NCI-H1417 treated with DMSO at 0.1 percent for 48 hours (cell line): ENCODE results near the gene RECQL5.
"Not testable (repeated sequence)": the region's sequence is repeated elsewhere in the genome, so short reads cannot be mapped to it uniquely, and the experiment has no call there.

Experiments used
- DNase-seq: peaks from one replicate; lab custom pipeline; 2025; lab: John Stamatoyannopoulos, UW

The RECQL5 gene

DNA sequence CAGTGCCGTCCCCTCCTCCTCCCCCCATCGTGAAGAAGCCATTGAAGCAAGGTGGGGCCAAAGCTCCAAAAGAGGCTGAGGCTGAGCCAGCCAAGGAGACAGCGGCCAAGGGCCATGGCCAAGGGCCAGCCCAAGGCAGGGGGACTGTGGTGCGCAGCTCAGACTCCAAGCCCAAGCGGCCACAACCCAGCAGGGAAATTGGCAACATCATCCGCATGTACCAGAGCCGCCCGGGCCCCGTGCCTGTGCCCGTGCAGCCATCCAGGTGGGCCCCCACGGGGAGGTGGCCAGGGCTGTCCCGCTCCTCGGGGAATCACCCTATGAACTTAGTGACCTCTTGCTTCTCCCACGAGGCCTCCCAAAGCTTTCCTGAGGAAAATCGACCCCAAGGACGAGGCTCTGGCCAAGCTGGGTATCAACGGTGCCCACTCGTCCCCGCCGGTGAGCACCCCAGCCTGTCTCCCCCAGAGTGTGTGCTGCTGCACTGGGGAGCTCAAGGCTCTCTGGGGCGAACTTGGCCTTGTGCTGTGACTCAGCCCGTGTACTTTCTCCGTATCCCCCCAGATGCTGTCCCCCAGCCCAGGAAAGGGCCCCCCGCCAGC is 50.3 kb downstream of the RECQL5 start:
- no peak for DNase-seq

DNA sequence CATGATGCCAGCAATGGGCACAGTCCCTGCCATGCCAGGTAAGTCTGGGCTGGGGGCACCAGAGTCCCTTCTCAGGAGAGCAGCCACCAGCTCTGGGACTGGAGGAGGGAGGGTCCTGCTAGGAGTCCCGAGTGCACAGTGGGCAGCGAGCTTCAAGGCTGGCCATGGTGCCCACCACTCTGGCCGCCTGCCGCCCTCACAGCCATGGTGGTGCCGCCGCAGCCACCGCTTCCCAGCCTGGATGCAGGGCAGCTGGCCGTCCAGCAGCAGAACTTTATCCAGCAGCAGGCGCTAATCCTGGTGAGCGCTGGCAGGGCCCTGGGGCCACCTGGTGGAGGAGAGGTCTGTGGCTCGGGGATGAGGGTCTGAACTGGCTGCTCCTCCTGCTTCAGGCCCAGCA is 51.7 kb downstream of the RECQL5 start:
- no peak for DNase-seq

DNA sequence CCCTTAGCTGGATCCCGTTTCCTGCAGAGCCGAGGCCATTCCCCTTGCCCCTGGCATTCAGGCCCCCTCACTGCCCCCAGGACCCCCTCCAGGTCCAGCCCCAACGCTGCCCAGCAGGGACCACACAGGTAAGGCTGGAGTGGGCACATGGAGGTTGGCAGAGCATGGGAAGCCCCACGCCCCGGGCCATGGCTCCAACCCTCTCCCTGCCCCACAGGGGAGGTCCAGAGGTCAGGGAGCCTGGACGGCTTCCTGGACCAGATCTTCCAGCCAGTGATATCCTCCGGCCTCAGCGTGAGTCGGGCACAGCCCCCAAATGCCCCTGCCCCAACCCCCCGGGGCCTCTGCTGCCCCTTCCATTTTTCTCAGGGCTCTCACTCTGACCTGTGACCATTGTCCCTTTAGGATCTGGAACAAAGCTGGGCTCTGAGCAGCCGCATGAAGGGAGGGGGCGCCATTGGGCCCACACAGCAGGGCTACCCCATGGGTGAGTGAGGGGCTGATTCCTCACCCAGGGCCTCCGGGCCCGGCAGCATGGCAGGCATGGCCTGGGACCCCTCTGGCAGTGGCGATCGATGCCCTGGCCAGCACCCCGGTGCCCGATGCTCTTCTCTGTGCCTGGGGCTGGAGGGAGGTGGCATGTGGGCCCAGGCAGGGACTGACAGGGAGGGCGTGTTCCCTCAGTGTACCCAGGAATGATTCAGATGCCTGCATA is 52.2 kb downstream of the RECQL5 start:
- no peak for DNase-seq

DNA sequence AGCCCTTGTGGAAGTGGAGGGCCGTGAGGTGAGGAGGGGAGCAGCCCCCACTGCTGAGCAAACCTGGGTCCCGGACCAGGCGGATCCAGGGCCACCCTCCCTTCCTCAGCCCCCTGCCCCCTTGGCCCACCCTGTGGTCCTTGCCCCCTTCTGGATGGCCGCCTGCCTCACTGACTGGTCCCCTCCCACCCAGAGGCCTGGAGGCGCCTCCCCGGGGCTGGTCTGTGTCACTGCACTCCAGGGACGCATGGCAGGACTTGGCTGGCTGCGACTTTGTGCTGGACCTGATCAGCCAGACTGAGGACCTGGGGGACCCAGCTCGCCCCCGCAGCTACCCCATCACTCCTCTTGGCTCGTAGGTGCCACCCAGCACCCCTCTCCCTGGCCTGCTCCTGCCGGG is 52.9 kb downstream of the RECQL5 start:
- DNase-seq: no peak

DNA sequence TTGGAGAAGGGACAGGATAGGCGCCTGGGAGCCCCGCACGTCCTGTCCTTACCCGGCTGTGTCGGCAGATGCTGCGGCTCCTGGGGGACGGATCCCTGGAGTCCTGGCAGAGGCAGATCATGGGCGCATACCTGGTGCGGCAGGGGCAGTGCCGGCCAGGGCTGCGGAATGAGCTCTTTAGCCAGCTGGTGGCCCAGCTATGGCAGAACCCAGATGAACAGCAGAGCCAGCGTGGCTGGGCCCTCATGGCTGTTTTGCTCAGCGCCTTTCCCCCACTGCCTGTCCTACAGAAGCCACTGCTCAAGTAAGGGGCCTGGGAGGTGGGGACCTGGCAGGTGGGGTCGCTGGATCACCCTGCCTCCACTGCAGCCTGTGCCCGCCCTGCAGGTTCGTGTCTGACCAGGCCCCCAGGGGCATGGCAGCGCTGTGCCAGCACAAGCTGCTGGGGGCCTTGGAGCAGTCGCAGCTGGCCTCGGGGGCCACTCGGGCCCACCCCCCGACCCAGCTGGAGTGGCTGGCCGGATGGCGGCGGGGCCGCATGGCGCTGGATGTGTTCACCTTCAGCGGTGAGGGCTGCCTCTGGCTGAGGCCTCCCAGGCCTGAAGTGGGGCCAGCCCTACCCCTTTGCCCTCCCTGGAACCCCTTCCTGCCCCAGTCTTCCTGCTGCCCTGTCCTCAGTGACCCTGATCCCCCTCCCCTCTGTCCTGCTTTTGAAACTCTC is 53.9 kb downstream of the RECQL5 start:
- DNase-seq: no peak

DNA sequence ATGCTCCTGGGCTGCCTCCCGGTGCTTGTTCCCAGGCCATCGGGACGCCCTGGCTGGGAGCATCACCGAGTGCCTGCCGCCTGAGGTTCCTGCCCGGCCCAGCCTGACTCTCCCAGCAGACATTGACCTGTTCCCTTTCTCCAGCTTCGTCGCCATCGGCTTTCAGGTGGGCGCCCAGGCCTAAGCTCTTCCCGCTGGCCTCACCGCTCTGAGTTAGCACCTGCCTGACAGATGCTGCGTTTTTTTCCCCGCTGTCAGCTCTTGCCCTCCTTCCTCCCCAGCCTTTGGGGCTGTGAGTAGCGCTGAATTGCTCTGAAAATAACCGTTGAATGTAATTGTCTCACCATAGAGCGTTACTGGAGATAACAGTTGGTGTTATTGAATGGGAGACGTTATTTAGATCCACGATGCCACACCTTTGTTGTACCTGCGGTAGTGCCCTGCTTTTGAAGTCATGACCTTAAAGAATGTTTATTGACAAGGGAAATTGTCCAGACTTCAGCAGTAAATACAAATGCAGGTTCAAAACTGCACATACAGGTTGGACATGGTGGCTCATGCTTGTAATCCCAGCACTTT is 55.0 kb downstream of the RECQL5 start:
- DNase-seq: no peak

DNA sequence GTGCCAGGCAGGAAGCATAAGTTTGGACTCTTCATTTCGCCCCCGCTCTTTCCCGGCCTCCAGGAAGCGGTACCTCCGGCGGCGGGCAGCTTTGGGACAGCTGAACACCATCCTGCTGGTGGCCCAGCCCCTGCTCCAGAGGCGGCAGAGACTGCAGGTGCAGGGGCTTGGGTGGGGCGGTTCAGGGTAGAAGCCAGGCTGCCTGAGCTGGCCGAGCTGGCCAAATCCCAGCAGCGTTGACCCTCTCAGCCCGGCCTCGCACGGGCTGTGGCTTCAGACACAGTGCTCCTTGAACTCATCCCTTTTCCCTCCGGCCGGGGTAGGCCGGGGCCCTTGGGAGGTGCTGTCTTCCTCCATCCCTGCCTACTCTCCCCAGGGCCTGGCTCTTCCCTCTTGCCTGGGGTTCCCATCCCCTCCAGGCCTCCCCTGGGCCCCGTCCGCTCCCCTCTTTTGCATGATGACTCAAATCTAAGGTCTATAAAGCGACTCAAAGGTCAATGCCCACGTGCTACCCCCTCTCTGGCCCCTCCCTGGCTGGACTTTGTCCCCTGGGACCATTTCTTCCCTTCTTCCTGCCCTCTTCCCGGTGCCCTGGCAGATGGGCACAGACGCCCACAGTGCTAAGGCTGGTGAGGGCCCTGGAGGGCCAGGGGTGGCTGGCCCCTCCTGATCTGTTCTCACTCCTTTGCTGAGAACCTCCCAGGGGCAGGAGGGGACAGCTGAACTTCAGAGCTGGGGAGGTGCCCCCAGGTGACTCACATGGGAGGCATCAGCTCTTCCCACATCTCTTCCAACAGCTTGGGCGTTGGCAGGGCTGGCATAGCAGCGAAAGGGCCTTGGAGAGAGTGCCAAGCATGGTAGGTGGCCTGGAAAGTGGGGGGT is 56.6 kb downstream of the RECQL5 start:
- no peak for DNase-seq

DNA sequence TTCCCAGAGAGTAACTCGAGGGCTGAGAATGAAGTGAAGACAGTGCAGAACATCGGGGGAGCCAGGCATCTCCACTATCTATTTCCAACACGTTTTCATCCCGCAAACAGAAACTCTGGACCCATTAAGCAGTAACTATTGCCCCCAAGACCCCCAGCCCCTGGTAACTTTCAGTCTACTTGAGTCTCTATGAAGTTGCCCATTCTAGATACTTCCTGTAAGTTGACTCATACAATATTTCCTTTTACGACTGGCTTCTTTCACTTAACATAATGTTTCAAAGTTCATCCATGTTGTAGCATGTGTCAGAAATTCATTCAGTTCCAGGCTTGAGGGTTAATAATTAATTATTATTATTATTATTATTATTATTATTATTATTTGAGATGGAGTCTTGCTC is 59.9 kb downstream of the RECQL5 start:
- no peak for DNase-seq

DNA sequence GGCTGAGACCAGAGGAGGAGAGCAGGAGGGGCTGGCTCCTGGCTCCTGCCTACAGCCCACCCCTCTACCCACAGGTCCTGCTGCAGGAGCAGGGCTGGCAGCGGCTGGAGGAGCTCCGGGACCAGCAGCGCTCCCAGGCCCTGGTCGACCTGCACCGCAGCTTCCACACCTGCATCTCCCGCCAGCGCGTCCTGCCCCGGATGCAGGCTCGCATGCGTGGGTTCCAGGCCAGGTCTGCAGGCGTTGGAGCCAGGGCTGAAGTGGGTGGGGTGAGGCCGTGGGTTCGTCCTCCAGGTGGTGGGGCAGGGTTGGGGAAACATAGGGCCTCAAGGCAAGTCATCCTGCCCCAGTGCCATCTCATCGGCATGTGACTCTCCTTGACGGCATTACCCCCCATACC is 61.2 kb downstream of the RECQL5 start:
- no peak for DNase-seq

DNA sequence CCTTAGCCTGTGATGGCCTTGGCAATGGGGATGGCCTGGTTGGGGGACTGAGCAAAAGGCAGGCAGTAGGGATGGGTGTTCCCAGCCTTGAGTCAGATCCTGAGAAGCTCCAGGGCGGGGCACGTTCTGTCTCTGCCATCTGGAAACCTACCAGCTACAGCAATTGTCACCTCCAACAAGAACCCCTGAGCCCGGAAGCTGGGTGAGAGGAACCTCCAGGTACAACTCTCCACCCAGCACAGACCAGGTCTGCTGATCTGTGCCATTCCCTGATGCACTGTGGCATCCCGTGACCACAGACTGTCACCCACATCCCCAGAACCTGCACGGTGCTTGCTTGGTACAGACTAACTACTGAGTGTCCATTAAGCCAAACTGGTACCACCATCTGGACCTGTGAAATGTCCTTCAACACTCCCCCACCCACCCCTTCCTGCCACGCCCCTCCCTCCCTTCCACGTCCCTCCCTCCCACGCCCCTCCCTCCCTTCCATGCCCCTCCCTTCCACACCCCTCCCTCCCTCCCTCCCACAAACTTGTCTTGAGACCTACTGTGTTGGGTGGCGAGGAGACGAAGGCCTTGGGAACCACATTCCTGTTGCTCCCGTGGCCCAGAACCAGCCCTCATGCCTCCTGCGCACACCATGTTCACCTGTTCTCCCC is 62.8 kb downstream of the RECQL5 start:
- no peak for DNase-seq

DNA sequence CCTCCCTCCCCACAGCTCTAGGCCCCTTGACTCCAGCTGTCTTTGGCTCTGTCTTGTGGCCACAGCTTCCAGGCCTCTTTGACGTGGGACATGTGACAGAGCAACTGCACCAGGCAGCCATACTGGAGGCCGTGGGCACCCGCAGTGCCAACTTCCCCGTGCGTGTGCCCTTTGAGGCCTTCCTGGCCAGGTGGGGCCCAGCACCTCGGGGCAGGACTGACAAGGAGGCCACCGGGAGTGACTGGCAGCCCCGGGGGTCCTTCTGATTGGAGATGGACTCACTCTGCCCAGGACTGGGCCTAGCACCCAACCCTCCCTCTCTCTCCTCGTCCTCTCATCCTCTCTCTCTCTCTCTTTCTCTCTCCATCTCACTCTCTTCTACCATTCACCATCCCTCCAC is 63.8 kb downstream of the RECQL5 start:
- no peak for DNase-seq

DNA sequence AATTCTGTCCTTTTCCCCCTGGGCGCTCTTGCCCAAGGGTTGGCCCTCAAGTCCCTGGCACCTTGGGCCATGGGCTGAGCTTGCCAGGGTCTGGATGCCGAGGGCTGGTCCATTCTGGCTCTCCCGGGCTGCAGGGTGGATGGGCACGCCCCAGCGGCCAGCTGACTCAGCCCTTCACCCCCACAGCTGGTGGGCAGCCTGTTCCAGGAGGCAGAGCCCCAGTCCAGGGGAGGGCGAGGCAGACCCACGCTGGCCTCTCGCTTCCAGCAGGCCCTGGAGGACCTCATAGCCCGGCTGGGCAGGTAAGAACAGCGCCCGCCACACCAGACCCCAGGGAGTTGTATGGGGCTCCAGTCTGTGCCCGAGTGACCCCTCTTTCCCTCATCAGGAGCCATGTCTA is 64.3 kb downstream of the RECQL5 start:
- no peak for DNase-seq

DNA sequence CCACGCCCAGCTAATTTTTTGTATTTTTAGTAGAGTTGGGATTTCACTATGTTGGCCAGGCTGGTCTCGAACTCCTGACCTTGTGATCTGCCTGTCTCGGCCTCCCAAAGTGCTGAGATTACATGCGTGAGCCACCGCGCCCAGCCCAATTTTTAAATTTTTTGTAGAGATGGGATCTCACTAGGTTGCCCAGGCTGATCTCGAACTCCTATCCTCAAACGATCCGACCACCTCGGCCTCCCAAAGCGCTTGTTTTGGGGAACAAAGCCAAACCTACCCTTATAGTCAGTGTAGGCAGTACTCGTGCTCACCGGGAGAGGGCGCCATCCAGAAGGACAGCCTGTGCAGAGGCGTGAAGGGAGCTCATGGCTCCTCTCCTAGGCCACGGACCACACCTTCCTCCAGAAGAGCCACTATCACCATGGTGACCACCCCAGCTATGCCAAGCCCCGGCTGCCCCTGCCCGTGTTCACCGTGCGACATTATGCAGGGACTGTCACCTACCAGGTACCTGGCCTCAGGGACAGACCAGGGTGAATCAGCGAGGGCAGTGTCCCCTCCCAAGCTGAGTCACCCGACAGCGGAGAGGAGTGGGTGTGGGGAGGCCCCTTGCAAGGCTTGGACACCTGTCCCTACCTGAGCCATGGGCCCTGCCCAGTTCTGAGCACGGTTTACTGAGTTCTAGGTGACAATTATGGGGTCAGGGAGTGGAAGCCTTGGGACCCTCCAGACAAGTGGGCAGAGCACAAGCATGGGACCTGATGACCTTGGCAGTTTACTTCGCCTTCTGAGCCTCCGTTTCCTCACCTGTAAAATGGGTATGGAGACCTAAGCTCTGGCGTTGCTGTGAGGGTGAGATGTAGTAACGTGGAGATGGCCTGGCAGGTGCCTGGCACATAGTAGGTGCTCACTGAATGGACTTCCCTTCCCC is 65.6 kb downstream of the RECQL5 start:
- no peak for DNase-seq

DNA sequence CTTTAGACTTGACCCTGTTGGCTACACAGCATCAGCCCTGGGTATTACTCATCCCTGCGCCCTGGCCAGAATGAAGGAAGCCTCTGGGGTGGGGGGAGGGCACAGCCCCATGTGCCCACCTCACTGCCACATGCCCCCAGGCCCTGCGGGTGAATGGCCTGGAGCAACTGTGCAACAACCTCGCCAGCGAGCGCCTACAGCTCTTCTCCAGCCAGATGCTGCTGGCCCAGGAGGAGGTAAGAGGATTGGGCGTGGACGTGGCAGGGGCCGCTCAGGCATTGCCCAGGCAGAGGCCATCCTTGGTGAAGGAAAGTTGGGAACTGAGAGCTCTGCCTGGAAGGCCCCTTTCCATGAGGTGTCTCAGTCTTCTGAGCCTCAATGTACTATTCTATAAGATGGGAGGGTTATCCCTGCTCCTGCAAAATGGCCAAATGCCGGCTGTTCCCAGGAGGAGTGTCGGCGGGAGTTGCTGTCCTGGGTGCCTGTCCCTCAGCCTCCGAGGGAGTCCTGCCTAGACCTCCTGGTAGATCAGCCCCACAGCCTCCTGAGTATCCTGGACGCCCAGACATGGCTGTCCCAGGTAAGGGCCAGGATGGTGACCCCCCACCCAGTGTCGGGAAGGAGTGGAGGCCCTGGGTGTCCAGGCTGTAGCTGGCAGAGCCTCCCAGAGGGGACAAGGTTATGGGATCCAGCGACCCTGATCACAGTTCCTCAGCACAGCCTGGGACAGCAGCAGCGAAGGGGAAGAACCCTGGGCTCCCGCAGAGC is 70.5 kb downstream of the RECQL5 start:
- DNase-seq: no peak

DNA sequence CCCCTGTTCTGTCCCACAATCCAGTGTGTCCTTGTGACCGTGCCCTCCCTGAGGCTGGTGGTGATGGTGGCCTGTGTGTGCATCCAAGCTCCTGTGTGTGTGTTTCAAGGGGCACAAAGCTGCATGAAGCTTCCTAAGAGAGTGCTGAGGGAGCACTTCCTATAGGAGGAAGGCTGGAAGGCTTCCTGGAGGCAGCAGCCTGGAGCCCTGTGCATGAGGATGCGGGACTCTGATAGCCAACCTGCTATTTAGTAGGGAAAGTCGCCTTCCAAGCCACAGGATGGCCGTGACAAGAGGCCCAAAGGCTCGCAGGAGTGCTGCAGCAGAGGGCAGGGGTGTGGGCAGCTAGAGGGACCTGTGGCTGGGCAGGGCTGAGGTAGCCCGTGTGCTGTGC is 71.0 kb downstream of the RECQL5 start:
- DNase-seq: no peak

DNA sequence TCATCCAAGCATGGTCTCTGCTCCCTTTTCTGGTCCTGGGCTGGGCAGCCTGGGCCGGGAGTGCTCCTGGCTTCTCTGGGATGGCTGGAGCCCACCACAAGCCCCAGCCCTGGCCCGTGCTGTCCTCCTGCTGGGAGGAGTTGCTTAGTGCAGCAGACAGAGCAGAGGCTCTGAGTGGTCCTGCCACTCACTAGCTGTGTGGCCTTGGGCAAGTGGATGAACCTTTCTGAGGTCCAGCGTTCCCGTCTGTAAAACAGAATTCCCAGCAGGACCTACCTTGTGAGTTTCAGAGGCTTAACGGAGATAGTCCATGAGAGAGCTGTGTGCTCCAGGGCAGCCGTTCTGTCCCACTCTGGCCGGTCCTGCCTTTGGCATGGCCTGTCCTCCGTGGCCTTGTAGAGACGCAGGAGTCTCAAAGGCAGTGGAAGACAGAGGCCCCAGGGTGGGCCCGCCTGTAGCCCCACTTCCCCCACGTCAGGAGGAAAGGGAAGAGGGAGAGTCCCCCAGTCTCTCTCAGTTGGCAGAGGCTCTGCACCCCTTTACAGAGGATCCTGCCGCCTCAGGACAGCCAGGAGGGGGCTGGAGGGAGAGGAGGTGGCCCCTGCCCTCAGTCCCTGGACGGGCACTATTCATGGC is 71.6 kb downstream of the RECQL5 start:
- no peak for DNase-seq

DNA sequence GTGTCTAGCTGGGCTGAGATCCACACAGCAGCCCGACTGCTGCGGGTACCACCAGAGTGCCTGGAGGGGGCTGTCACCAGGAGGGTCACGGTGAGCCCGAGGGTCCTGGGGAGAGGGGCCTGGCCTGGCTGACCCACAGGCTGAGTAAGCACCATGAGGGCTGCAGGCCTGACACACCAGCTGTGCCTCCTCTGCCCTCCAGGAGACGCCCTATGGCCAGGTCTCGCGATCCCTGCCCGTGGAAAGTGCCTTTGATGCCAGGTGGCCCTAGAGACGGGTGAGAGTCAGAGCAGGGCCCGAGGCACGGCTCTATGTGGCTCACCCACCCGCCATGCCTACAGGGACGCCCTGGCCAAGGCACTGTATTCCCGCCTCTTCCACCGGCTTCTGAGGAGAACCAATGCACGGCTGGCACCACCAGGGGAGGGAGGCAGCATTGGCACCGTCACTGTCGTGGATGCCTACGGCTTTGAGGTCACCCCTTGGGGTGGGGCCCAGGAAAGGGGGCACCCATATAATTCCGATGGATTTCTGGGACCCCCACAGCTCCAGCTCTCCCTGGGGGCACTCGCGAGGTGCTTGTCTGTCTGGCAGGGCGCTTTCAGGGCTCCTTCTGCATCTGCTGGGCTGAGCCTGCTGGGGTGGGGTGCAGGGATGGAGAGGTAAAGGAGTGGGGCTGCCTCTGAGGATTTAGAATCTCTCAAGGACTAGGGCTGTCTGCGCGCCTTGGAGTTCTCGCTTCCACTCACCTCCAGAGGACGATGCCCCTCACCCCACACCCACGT is 72.3 kb downstream of the RECQL5 start:
- no peak for DNase-seq

DNA sequence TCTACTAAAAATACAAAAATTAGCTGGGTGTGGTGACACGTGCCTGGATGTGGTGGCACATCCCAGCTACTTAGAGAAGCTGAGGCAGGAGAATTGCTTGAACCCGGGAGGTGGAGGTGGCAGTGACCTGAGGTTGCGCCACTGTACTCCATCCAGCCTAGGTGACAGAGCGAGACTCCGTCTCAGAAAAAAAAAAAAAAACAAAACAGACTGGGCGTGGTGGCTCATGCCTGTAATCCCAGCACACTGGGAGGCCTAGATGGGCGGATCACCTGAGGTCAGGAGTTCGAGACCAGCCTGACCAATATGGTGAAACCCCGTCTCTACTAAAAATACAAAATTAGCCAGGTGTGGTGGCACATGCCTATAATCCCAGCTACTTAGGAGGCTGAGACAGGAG is 73.5 kb downstream of the RECQL5 start:
- not testable (repeated sequence) for DNase-seq
